Middle frontal gyrus (tissue), 1 donor: Measurements from ENCODE around the gene ENHO.
A peak's percentile ranks its signal among the peaks of the same experiment; 100 is the strongest.

ENCODE experiments used
- DNase-seq: peaks from one replicate; pipeline ENCODE4 v3.0.0-alpha.2; 2015; ENCODE audit warnings: low spot score; ENCODE audit errors: extremely low spot score

ENHO gene

GRCh38 chr9:34522971-34523797 lies at the start of gene ENHO:
Gene ENHO, minus strand, starts transcription at chr9:34522990. Its CDS starts 1,295 bp downstream, at chr9:34521695.
- DNase-seq: peak; percentile 87

GRCh38 chr9:34572092-34572491 lies 49.3 kb upstream of the ENHO start:
- DNase-seq: no peak

GRCh38 chr9:34571481-34571810 lies 48.7 kb upstream of the ENHO start:
- no peak for DNase-seq

DNA sequence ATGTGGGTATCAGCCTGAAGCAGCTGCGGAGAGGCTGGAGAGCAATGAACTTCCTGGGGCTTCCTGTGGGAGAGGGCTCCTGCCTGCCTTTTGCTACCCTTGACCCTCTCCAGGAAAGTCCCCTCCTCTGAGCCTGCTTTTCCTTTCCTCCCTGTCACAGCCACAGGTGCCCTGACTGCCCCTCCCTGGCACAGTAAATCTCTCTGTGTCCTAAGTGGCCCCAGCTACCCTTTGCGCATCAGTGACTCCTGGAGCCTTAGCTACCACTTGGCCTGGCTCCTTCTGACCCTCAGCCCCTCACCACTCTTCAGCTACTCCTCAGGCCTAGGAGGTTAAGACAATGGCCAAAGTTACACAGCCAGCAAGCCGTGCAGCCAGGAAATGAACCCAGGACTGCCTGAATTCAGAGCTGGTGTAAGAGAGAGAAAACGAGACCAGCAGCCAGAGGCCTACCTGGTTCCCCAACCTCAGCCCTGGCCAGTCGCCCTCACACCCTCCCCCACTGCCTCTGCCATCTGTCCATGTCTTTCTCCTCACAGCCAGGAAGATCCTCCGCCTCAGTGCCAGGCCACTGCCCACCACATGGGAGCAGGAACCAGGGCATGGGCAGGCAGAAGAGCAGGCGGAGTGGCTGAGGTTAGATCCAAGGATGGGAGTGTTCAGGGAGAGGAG lies 48.2 kb upstream of the ENHO start:
- no peak for DNase-seq

DNA sequence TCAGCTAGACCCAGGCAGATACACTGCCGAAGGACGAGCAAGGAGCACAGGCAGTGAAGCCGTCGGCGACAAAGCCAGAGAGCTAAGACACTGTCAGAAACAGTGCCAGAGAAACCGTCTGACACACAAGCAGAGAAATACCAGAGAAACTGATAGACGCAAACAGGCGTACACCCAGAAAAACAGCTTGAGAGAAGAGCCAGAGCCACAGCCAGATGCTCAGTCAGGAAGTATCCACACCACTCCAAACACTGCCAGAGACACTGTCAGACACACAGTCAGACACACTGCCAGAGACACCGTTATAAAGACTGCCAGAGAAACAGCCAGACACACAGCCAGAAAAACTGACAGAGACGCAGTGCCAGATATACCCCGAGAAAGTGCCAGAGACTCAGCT lies 47.6 kb upstream of the ENHO start:
- DNase-seq: no peak

GRCh38 chr9:34568774-34569173 lies 46.0 kb upstream of the ENHO start:
- no peak for DNase-seq

DNA sequence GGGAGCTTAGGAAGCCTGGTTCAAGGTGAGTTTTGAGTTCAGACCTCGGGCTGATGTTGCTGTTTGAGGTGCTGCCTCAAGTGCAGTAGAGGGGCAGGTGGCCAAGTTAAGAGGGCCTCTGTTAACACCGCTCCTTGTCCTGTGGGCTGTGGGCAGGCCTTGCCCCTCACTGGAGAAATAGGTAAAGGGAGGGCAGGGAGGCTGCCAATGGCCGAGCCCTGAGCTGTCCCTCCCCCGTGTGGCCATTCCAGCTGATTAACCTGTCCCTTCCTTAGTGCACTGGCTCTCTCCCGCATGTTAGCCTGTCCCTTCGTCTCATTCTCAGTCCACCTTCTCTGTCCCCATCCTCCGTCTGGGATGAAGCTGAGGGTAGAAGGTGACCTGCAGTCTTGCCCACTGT lies 45.3 kb upstream of the ENHO start:
- no peak for DNase-seq

DNA sequence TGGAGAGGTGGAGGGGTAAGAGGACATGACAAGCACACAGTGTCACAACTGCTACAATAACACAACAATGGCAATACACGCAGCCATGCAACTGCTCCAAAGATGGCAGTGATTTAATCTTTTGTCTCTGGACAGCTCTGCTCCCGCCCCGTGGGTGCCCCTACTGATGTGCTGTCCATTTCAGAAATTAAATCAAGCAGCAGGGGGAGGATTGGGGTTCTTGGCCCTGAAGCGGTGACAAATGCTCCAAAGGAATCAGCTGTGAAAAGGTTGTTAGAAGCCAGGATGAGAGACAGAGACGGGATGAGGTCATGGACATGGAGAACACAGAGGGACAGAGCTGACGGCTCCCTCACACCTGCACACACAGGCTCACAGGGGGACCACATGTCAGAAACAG lies 44.2 kb upstream of the ENHO start:
- no peak for DNase-seq

GRCh38 chr9:34566322-34566721 lies 43.5 kb upstream of the ENHO start:
- DNase-seq: no peak

DNA sequence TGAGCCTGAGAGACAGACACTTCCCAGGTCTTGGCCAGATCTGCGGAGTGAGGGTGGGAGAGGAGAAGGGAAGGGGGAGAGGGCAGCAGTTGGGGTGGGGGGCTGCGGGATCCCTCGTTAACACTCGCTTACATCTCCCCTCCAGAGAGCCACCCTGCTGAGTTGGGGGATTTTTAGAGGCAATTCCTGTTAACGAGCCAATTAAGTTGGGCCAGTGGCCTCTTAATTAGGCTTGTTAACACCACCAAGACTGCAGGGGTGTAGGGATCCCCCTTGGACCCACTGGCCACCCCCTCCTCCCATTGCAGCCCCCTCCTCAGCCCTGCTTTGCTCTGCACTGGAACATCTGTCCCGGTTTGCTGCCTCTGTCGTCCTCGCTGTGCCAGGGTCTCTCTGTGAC lies 43.1 kb upstream of the ENHO start:
- no peak for DNase-seq

DNA sequence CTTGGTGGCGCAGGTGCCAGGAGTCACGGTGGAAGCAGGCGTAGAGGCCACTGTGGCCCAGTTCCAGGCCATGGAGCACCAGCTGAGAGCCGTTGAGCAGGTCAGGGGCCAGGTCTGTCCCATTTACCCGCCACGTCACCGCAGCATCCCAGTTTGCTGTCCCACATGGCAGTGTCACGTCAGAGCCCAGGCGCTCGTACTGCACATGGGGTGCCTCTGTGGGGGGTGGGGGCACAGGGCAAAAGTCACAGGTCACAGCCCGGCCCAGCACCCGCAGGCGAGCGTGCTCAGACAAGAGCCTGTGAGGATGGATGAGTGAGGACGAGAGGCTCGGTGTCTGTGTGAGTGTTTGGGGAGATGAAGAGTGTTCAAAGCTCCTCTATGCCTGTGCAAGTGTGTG lies 41.8 kb upstream of the ENHO start:
- DNase-seq: no peak

DNA sequence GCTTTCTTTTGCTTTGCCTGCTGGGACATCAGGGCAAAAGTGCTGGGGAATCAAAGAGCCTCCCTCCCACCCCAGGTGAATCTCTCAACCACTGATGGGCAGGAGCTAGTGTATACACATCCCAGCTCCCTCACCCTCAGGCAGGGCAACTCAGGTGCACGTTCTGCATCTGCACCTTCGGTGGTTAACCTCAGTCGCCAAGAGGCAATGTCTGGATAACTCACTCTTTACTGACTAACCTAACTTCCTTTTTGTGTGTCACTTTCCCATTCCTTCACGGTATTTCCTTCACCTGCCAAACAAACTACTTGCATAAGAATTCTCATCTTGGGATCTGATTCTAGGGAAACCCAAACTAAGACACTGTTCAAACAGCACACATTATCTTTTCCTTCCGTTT lies 40.5 kb upstream of the ENHO start:
- no peak for DNase-seq

DNA sequence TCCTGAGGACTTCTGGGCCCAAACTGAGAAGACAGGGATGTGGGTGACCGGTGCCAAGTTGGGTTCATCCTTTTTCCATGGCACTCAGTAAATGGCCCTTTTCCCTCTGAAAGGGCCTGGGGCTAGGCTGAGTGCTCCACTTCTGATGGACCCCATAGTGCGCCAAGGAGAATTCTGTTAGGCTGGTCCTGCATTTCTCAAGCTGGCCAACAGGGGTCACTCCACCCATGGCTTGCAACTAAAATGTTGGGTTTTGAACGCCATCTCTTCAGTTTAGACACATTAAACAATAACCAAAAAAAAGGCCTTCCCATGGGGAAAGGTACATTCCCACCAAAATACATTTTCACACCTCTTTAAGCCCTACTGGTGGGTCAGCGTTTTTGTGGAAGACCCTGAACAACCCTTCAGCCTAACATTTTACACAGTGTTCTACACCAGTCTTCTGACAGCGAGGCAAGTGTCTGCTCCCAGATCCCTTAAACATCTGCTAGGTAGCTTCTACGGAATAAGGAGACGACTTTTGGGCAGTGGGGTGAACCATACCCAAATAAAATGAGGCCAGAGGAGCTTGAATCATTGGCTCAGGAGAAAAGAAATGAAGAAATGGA lies 39.5 kb upstream of the ENHO start:
- no peak for DNase-seq

DNA sequence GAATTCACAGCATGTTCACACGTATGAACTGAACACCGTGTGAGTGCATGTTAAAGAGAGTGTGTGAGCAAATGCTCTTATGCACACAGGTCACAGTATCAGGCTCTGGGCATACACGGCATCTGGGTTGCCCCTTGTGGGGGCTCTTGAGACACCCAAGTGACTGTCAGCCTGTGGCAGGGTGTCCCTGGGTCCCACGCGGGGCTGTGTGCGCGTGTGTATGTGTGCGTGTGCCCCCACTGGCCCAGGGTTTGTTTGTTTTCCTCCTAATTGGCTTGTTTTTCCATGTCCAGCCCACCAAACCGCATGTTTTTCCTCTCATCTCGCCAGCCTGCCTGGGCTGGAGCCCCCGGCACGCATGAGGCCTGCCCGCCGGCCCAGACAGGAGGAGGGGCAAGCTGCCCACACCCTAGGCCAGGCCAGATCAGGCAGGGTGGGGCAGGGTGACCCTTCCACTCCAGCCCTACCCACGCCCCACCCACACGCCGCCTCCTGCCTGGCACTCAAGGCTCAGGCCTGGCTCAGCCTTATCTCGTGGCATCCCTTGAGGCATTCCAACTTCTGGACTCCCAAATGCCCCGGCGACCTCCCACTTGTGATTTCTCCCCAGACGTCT lies 37.9 kb upstream of the ENHO start:
- DNase-seq: no peak

DNA sequence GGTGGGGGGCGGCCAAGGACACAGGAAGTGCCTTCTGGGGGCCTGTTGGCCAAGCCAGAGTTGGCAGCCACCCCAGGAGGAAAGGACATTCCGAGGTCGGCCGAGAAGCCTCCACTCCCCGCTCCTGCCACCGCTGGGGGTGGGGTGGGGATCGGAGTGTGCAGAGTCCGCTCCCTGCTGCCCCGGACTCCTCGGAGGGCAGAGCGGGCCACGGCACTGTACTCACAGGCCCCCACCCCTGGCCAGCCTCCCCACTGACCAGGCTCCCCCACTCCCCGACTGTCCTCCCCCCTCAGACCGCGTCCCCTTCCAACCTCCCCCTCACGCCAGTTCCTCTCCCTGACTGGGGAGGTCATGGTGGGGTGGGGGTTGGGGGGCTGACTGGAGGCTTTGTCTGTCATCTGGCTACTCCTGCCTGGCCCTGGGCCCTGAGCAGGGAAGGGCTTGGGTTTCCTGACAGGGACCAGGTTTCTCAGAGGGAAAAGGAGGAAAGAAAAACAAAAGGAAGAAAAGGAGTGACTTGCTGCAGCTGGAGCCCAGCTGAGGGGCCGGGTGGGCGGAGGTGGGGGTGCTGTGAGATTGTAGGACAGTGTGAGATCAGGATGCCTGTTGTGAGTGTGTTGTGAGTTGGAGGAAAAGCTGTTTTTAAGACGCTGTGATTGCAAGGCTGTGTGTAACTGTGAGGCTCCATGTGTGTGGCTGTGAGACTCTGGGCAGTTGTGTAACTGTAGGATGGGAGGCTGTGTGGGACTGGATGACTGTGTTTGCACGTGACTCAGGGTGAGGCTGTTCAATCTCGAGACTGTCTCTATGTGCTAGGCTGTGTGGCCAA lies 37.0 kb upstream of the ENHO start:
- peak; percentile 16 for DNase-seq

- DNase-seq: no peak
Observed at GRCh38 chr9:34558919-34559623, 36.3 kb upstream of the ENHO start.

DNA sequence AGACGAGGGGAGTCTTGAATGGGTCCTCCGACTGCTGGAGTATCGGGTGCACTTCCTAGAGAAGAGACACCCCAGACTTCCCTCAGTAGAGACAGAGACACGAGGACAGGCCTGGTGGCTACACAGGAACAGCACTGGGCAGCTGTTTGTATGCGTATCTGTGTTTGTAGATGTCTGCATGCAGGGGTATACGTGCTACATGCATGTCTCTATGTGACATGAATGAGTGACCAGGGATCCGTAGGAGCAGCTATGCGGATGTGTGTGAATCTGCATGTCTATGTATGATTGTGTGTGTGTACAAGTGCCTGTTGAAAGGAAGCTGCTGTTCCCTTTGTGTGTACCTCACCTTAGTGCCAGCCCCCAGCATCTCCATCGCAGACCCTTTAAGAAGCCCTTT lies 35.6 kb upstream of the ENHO start:
- DNase-seq: no peak

DNA sequence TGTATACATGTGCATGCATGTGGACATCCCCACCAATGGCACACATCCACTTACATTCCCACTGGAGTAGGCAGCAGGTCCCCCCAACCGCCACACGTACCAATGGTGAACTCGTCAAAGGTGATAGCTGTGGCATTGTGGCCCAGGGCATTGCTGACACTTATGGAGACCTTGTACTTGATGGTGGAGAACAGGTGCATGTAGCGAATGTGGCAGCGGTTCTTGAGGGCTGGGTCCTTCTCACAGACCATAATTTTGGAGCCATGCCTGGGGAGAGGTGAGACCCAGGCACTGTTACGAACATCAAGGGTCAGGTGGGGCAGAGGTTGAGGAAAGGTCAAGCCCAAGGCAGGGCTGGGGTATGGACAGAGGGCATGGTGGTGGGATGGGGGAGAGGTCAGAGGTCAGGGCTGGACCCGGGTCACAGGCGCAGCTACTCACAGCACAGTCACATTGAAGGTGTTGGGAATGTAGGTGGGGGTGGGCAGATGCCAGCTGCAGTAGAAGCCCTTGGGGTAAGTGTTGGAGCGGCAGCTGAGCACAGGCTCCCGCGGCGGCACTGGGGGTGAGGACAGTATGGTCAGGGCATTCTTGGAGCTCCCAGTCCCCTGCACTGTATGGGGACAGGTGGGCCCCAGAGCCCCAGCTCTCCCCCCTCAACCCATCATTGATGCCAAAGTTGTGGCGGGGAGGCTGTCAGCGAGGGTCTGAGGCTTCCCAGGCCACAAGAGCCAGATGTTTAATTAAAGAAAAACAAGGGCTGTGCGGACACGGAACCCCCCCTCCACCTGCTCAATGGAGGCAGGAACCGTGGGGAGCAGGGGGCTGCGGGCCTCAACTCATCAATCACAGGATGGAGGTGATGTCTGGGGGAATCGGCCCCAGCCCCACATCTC lies 34.9 kb upstream of the ENHO start:
- no peak for DNase-seq

DNA sequence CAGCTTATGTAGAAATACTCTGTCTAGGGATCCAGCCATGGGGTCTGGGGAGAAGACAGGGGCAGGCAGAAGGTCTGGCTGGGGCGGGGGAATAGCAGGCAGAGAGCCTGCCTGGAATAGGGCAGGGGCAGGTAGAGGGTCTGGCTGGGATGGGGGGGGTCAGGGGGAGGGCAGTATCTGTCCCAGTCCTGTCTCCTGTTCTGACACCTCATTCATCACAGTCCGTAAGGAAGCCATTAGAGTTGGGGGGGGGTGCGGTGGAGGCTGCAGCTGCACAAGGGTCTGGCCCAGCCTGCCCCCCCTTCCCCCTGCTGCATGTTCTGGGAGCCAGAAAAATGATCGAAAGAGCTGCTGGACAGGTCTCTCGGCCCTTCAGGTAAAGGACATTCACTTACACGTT lies 34.2 kb upstream of the ENHO start:
- DNase-seq: no peak
